ENCODE results near the gene CACNA1S. TPM values are rescaled to one million over a fixed set of nuclear protein-coding genes. Genes with fewer than 3 reads are reported as not detected.

CACNA1S gene
- total and polyA plus RNA-seq, 2 donors (not counting 1 experiment from before 2014, with no cell fraction given): not detected

DNA sequence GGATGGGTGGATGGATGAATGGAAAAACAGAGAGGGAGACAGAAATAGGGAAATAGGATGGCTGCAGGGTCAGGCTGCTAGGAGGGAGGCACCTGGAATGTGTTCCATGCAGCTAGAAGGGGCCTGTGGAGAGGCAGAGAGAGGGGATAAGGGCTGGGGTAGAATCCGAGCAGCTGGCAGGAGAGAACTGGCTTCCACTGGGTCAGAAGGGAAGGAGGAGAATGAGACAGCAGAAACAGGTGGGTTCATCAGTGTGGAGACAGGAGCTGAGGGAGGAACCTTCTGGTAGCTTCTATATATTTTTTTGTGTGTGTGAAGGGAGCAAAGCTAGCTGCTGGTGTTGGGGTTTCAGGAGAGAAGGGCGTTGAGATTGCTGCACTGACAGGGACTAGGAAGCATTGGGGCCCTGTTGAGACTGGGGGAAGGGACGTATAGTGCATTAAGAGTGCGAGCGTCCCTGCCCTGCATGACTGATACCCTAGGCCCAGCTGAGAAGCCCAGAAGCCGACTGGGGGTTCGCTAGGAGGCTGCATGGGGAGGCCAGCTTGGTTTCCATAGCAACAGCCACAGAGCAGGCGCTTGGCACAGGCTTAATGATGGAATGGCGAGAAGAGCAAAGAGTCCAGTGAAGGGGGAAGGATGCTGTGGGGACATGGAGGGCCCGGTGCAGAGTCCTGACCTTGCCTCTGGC is 73.9 kb downstream of the CACNA1S start:
- Mint-ChIP-seq H3K9me3 (ENCODE audit: insufficient read depth) (no peaks in the 10 kb centered on the region), H3K27me3 (no peaks in the 10 kb centered on the region), H3K4me3 (no peak overlapping the region), H3K27ac (no peak overlapping the region), H3K4me1 (peaks cover 3% of the 10 kb centered on the region)
- Histone ChIP-seq H3K4me3 (ENCODE audit: control extremely low read depth in 1 of 5, extremely low read depth in 1 of 5, insufficient read depth in 1 of 5, low read depth in 2 of 5, low read length in 4 of 5) (no peak overlapping the region), H3K27ac (ENCODE audit: low read length in 2 of 2) (no peak overlapping the region), H3K9me3 (ENCODE audit: control extremely low read depth in 1 of 3, control insufficient read depth in 2 of 3, insufficient read depth in 1 of 3, low read length in 2 of 3) (no peaks in the 10 kb centered on the region), H3K27me3 (replicated peaks in 1 of 4; ENCODE audit: control extremely low read depth in 1 of 4, control insufficient read depth in 3 of 4, insufficient read depth in 4 of 4, low read length in 3 of 4) (no peaks in the 10 kb centered on the region), H3K9ac (ENCODE audit: low read length) (no peak overlapping the region), H3K79me2 (ENCODE audit: control insufficient read depth, insufficient read depth, low read length) (no peaks in the 10 kb centered on the region), H3K4me1 (ENCODE audit: control insufficient read depth in 2 of 2, insufficient read depth in 2 of 2, low read length in 2 of 2) (peaks cover 0 to 2% of the 10 kb centered on the region in 2 donors), H3K36me3 (replicated peaks in 1 of 2; ENCODE audit: control extremely low read depth in 1 of 2, control insufficient read depth in 1 of 2, extremely low read depth in 1 of 2, insufficient read depth in 2 of 2, low read length in 1 of 2) (no peaks in the 10 kb centered on the region), H2AFZ (ENCODE audit: insufficient read depth, low read depth, low read length, poor library complexity, severe bottlenecking) (no peak overlapping the region), H4K20me1 (ENCODE audit: control insufficient read depth, insufficient read depth, low read length, poor library complexity, severe bottlenecking) (no peaks in the 10 kb centered on the region), H3K4me2 (replicated peaks; ENCODE audit: low read depth, low read length, poor library complexity, severe bottlenecking) (no peak overlapping the region)
- ChIA-PET POLR2A (interaction anchor here (0.6 kb wide), 1 partner anchor 17 kb away, joined by 11 read pairs; no protein-coding TSS in a partner anchor), CTCF (interaction anchor here (1.1 to 15.0 kb wide), 3 partner anchors 10 to 64 kb away, joined by 3 to 303 read pairs (median 168); no protein-coding TSS in a partner anchor)
- no peak for ATAC-seq (ENCODE audit: low read depth)
- DNase-seq: no peak
- intact Hi-C loops (cut with micrococcal nuclease): no loop called here
- WGBS (ENCODE audit: insufficient coverage): 95% methylated on average over 9 of the region's 10 CpGs
- no peak for TF ChIP-seq EZH2 (IDR thresholded peaks at IDR 0.05; ENCODE audit: borderline replicate concordance, insufficient read depth, low read depth, low read length, poor library complexity, severe bottlenecking)
- TF ChIP-seq, protein P1, sequence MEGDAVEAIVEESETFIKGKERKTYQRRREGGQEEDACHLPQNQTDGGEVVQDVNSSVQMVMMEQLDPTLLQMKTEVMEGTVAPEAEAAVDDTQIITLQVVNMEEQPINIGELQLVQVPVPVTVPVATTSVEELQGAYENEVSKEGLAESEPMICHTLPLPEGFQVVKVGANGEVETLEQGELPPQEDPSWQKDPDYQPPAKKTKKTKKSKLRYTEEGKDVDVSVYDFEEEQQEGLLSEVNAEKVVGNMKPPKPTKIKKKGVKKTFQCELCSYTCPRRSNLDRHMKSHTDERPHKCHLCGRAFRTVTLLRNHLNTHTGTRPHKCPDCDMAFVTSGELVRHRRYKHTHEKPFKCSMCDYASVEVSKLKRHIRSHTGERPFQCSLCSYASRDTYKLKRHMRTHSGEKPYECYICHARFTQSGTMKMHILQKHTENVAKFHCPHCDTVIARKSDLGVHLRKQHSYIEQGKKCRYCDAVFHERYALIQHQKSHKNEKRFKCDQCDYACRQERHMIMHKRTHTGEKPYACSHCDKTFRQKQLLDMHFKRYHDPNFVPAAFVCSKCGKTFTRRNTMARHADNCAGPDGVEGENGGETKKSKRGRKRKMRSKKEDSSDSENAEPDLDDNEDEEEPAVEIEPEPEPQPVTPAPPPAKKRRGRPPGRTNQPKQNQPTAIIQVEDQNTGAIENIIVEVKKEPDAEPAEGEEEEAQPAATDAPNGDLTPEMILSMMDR (IDR thresholded peaks at IDR 0.05): no peak

DNA sequence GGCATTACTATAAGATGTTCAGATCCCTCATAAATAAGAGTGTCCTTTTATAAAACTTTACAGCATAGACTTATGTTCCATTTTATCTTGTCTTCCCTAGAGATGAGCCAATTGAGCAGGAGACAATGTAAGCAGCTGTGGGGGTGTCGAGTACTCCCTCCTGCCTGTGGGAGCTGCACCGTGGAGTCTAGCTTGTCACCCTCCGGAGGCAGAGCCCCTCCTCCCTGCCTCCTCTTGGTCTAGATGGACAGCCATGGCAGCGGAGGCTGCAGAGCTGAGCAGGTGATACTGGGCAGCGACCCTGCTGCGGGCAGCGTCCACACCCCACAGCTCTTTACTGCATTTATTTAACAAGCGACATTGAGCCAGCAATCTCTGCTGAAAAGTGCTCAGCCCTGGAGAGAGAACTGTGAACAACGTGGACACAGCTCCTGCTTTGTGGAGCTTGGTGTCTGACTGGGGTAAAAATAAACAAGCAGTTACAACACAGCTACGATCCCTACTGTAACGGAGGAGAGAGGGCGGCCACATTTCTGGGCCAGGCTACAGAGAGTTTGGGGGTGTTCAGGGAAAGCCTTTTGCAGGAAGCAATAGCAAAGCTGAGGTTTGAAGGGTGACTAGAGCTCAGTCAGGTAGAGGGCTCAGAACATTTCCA is 75.9 kb downstream of the CACNA1S start:
- intact Hi-C loops (cut with micrococcal nuclease): no loop called here

More for the DNA sequence above, 75.9 kb downstream of the CACNA1S start:
- Histone ChIP-seq H3K4me3 (ENCODE audit: control extremely low read depth in 1 of 5, extremely low read depth in 1 of 5, insufficient read depth in 1 of 5, low read depth in 2 of 5, low read length in 4 of 5) (no peak overlapping the region), H3K4me1 (ENCODE audit: control insufficient read depth in 2 of 2, insufficient read depth in 2 of 2, low read length in 2 of 2) (no peaks in the 10 kb centered on the region), H3K79me2 (ENCODE audit: control insufficient read depth, insufficient read depth, low read length) (no peaks in the 10 kb centered on the region), H3K4me2 (replicated peaks; ENCODE audit: low read depth, low read length, poor library complexity, severe bottlenecking) (no peak overlapping the region), H3K9me3 (ENCODE audit: control extremely low read depth in 1 of 3, control insufficient read depth in 2 of 3, insufficient read depth in 1 of 3, low read length in 2 of 3) (no peaks in the 10 kb centered on the region), H3K27me3 (replicated peaks in 1 of 4; ENCODE audit: control extremely low read depth in 1 of 4, control insufficient read depth in 3 of 4, insufficient read depth in 4 of 4, low read length in 3 of 4) (no peaks in the 10 kb centered on the region), H3K36me3 (replicated peaks in 1 of 2; ENCODE audit: control extremely low read depth in 1 of 2, control insufficient read depth in 1 of 2, extremely low read depth in 1 of 2, insufficient read depth in 2 of 2, low read length in 1 of 2) (no peaks in the 10 kb centered on the region), H2AFZ (ENCODE audit: insufficient read depth, low read depth, low read length, poor library complexity, severe bottlenecking) (no peak overlapping the region), H3K27ac (ENCODE audit: low read length in 2 of 2) (no peak overlapping the region), H3K9ac (ENCODE audit: low read length) (no peak overlapping the region), H4K20me1 (ENCODE audit: control insufficient read depth, insufficient read depth, low read length, poor library complexity, severe bottlenecking) (no peaks in the 10 kb centered on the region)
- Mint-ChIP-seq H3K27me3 (no peaks in the 10 kb centered on the region), H3K27ac (no peak overlapping the region), H3K4me3 (no peak overlapping the region), H3K4me1 (no peaks in the 10 kb centered on the region), H3K9me3 (ENCODE audit: insufficient read depth) (no peaks in the 10 kb centered on the region)
- ChIA-PET POLR2A (no interaction called here), CTCF (interaction anchor here (0.7 to 11.8 kb wide), 7 partner anchors 9 to 64 kb away, joined by 3 to 168 read pairs (median 6); no protein-coding TSS in a partner anchor)
- ATAC-seq (ENCODE audit: low read depth) (no peak), DNase-seq (no peak)
- no peak for TF ChIP-seq EZH2 (IDR thresholded peaks at IDR 0.05; ENCODE audit: borderline replicate concordance, insufficient read depth, low read depth, low read length, poor library complexity, severe bottlenecking)
- TF ChIP-seq, protein P1 (IDR thresholded peaks at IDR 0.05): no peak
- WGBS (ENCODE audit: insufficient coverage): 93% methylated on average over 8 of the region's 12 CpGs

Measured in B cell (primary cell).